ENCODE measurements around the gene COQ3. TPM values are rescaled to one million over a fixed set of nuclear protein-coding genes. Genes with fewer than 3 reads are reported as not detected.

COQ3 gene
- polyA plus RNA-seq, 2 of the 4 experiments (the other 2 are of a cell fraction) = 13.1 to 17.2 TPM

GRCh38 chr6:99426451-99426757 is 32.4 kb upstream of the COQ3 start:
- ChIA-PET POLR2A (interaction anchor here (1.1 to 1.8 kb wide), 3 partner anchors 33 to 96 kb away, joined by 4 to 13 read pairs (median 4); partner anchors contain the start of gene COQ3), CTCF (interaction anchor here (0.8 to 2.0 kb wide), 7 partner anchors 8 to 98 kb away, joined by 3 to 7 read pairs (median 3); no protein-coding TSS in a partner anchor)
- FAIRE-seq (no peak), DNase-seq (ENCODE audit: low read depth in 1 of 2, low spot score in 1 of 2) (no peak), ATAC-seq (no peak)
- Histone ChIP-seq H3K4me1 (peaks cover 23% of the 10 kb centered on the region; the same call in 2 of the 3 replicates), H3K27ac (peak overlapping the region; percentile 97 to 99), H3K4me3 (peak overlapping the region; percentile 99), H3K9me3 (no peaks in the 10 kb centered on the region), H3K4me2 (peak overlapping the region; percentile 94)
- WGBS (ENCODE audit: missing lambda C conversion rate) = 25% methylated on average over 4 of the region's 4 CpGs
- TF ChIP-seq CEBPB (IDR thresholded peaks at IDR 0.05) = no peak
- TF ChIP-seq ZFP36 (IDR thresholded peaks at IDR 0.05; ENCODE audit: borderline replicate concordance, partially characterized antibody) = no peak
- no peak for TF ChIP-seq SMC3 (IDR thresholded peaks at IDR 0.05)
- TF ChIP-seq TFCP2L1 (CRISPR knock-in tag; IDR thresholded peaks at IDR 0.05) = no peak
- no peak for TF ChIP-seq GATA3 (IDR thresholded peaks at IDR 0.05; ENCODE audit: borderline replicate concordance)
- TF ChIP-seq HOXB13 (CRISPR knock-in tag; IDR thresholded peaks at IDR 0.05; ENCODE audit: low read depth) = no peak
- TF ChIP-seq FOXS1 (CRISPR knock-in tag; IDR thresholded peaks at IDR 0.05) = no peak
- TF ChIP-seq SREBF2 (IDR thresholded peaks at IDR 0.05) = no peak
- no peak for TF ChIP-seq ZC3H11A (IDR thresholded peaks at IDR 0.05)
- no peak for TF ChIP-seq EP300 (IDR thresholded peaks at IDR 0.05)
- TF ChIP-seq ELK1 (IDR thresholded peaks at IDR 0.05; ENCODE audit: low read depth, low read length) = no peak
- no peak for TF ChIP-seq PBX3 (IDR thresholded peaks at IDR 0.05)
- no peak for TF ChIP-seq NPAS2 (CRISPR knock-in tag; IDR thresholded peaks at IDR 0.05; ENCODE audit: borderline replicate concordance)
- TF ChIP-seq CHD2 (IDR thresholded peaks at IDR 0.05; ENCODE audit: low read length, partially characterized antibody) = no peak

- peaks cover 23% of the 10 kb centered on the region; the same call in 2 of the 3 replicates for H3K4me1 ChIP-seq
- peak overlapping the region; percentile 99 for H3K4me3 ChIP-seq
- ChIA-PET POLR2A (interaction anchor here (0.7 to 1.9 kb wide), 6 partner anchors 11 to 143 kb away, joined by 3 to 13 read pairs (median 6); partner anchors contain the start of genes CCNC and COQ3), CTCF (interaction anchor here (0.8 to 2.0 kb wide), 10 partner anchors 8 to 111 kb away, joined by 3 to 7 read pairs (median 4); partner anchors contain the start of gene COQ3)
- no peaks in the 10 kb centered on the region for H3K9me3 ChIP-seq
- FAIRE-seq = no peak
- DNase-seq (ENCODE audit: low read depth in 1 of 2, low spot score in 1 of 2) = peak; percentile 48 to 93
- WGBS (ENCODE audit: missing lambda C conversion rate) = 1% methylated on average over 29 of the region's 29 CpGs
- peak; percentile 83 to 84 for ATAC-seq
- peak overlapping the region; percentile 97 to 99 for H3K27ac ChIP-seq
- H3K4me2 ChIP-seq = peak overlapping the region; percentile 94
- TF ChIP-seq FOSL2 (IDR thresholded peaks at IDR 0.05) (no peak), FOSL2 (CRISPR knock-in tag; IDR thresholded peaks at IDR 0.05) (no peak), POLR2A (IDR thresholded peaks at IDR 0.05; ENCODE audit: low read length) (peak; percentile 26), PBX3 (IDR thresholded peaks at IDR 0.05) (no peak), POLR2AphosphoS2 (conservative IDR thresholded peaks at IDR 0.05; ENCODE audit: low read length) (no peak), REST (IDR thresholded peaks at IDR 0.05) (no peak), MYC (IDR thresholded peaks at IDR 0.05; ENCODE audit: borderline replicate concordance, low read length) (no peak), JUNB (IDR thresholded peaks at IDR 0.05) (no peak), RAD21 (conservative IDR thresholded peaks at IDR 0.05 in 1 of 2, IDR thresholded peaks at IDR 0.05 in 1 of 2) (peak; percentile 12 to 36; a peak in 1 of 5 replicates), ESRRA (IDR thresholded peaks at IDR 0.05; ENCODE audit: borderline replicate concordance, low read length) (0 out of 2 replicates have a peak, but pooled peaks have one; percentile 25), CTCF (IDR thresholded peaks at IDR 0.05) (peak; percentile 48), E2F6 (IDR thresholded peaks at IDR 0.05; ENCODE audit: borderline replicate concordance, low read depth) (0 out of 2 replicates have a peak, but pooled peaks have one; percentile 3), CHD4 (IDR thresholded peaks at IDR 0.05; ENCODE audit: borderline replicate concordance) (no peak), ZSCAN20 (CRISPR knock-in tag; IDR thresholded peaks at IDR 0.05) (no peak), EP300 (IDR thresholded peaks at IDR 0.05) (no peak)
Observed at GRCh38 chr6:99425647-99426450, 31.9 kb upstream of the COQ3 start.
